Stimulated activated naive CD4-positive, alpha-beta T cell (primary cell): ENCODE measurements around the gene CPED1.
"Not testable (repeated sequence)": the region's sequence is repeated elsewhere in the genome, so short reads cannot be mapped to it uniquely, and the experiment has no call there.

Experiments
- DNase-seq, 6 experiments: peaks; one replicate each; lab custom pipeline; 2025; lab: John Stamatoyannopoulos, UW

CPED1 gene

DNA sequence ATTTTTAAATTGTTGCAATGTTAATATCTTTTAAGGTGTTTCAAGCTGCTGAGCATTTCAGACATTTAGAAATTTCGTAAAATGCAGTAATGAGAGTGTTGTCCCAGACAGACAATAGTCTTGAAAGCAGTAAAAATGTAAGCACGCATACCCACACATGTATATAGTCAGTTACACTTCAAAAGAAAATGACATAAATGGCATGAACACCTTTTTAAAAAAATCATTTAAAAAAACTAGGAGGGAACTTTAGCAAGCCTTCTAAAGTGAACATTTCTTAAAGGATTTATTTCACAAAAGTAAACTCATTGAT lies 51.0 kb downstream of the CPED1 start:
- no peak for DNase-seq

GRCh38 chr7:121039994-121040393 lies 51.5 kb downstream of the CPED1 start:
- no peak for DNase-seq

GRCh38 chr7:121041516-121042148 lies 53.1 kb downstream of the CPED1 start:
- DNase-seq, result no peak

- no peak for DNase-seq
Observed at GRCh38 chr7:121042195-121042594, 53.7 kb downstream of the CPED1 start.

DNA sequence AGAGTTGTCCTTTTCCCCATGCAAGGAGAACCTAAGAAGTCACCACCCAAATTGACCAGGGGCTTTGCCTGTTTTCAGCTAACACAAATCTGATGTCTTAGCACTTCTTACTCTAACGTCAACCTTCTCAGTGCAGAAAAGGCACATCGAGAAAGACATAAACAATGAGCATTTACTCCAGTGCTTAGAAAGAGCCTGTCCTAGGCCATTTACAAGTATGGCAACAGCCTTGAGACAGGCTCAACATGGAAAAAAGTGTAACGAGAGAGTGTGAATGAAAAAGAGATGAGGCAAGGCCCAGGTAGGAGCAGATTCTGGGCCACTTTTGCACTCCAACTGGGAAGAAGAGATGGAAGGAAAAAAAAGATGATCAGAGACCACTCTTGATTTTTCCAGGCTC lies 54.4 kb downstream of the CPED1 start:
- no peak for DNase-seq

- no peak for DNase-seq
Observed at GRCh38 chr7:121043314-121044234, 55.1 kb downstream of the CPED1 start.

GRCh38 chr7:121045090-121045489 lies 56.6 kb downstream of the CPED1 start:
- no peak for DNase-seq

- DNase-seq, result no peak
Observed at GRCh38 chr7:121046009-121046408, 57.5 kb downstream of the CPED1 start.

DNA sequence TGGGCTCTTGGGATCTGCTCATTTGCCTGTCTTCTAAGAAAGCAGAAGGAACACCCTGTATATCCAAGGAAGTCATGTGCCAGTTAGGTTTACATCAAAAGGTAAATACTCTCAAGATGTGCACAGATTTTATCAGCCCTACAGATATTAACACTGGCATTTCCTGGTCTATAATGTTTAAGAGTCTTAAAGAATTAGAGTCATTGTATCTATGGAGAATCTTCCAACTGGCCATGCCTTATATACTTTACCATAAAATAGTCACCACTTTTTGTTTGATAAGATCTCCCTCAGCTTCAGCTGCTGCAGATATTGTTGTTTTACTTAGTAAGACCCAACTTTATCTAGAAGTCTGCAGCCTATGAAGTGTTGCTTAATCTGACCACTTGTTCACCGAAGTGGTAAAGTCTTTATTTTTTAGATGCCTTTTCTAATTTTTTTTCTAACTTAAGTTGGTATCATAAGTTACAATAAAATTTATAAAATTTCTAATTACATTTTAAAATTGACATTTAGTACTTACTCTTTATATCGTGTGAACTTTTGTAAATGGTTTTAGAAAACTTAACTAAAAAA lies 58.5 kb downstream of the CPED1 start:
- DNase-seq, result no peak

DNA sequence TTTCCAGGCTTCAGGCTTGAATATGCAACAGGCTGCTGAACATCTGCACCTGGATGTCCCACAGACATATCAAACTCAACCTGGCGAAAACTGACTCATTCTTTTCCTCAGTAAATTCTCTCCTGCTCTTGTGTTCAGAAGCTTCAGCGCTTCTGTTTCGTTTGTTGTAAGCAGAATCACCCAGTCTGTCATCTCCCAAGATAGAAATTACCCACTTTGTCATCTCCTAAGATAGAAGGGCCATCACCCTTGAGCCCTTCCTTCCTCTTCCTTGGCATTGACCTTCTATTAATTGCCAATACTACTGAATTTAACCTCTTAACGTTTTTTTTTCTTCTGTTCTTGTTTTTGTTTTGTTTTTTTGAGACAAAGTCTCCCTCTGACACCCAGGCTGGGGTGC lies 59.7 kb downstream of the CPED1 start:
- no peak for DNase-seq

- no peak for DNase-seq
Observed at GRCh38 chr7:121049028-121049791, 60.7 kb downstream of the CPED1 start.

- no peak for DNase-seq
Observed at GRCh38 chr7:121049897-121050296, 61.4 kb downstream of the CPED1 start.

- DNase-seq, result no peak
Observed at GRCh38 chr7:121053219-121053618, 64.7 kb downstream of the CPED1 start.

DNA sequence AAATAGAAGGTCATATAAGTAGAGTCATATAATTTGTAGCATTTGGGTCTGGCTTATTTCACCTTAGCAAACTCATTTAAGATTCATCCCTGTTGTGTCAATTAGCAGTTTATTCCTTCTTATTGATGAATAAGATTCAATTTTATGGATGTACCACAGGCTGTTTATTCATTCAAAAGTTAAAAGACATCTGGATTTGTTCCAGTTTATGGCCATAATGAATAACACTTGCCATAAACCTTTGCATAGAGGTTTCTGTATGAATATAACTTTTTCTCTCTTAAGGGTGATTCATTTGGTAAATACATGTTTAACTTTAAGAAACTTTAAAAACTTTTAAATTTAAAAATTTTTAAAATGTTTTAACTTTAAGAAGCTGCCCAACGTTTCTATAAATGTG lies 66.4 kb downstream of the CPED1 start:
- DNase-seq, result no peak

- DNase-seq, result no peak
Observed at GRCh38 chr7:121057878-121058277, 69.4 kb downstream of the CPED1 start.

DNA sequence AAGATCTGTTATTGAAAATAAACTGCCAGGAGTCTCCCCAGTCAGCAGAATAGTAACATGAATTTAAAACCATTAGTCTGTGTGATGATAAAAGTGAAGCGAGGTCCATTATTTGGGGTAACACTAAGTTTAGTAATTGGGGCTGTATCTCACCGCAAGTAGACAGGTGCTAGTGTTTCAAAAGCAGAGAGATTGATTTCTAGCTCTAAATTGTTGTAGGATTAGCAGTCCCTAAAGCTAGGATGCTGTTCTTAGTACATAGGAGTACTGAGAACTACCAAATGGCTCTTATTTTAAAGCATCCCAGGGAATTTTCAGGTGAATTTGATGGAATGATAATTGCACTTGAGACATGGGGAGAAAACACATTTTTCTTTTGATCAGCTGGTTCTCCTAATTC lies 70.5 kb downstream of the CPED1 start:
- no peak for DNase-seq

DNA sequence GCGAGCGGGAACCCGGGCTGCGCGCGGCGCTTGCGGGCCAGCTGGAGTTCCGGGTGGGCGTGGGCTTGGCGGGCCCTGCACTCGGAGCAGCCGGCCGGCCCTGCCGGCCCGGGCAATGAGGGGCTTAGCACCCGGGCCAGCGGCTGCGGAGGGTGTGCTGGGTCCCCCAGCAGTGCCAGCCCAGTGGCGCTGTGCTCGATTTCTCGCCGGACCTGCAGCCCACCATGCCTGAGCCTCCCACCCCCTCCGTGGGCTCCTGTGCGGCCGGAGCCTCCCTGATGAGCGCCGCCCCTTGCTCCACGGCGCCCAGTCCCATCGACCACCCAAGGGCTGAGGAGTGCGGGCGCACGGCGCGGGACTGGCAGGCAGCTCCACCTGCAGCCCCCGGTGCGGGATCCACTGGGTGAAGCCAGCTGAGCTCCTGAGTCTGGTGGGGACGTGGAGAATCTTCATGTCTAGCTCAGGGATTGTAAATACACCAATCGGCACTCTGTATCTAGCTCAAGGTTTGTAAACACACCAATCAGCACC lies 71.5 kb downstream of the CPED1 start:
- not testable (repeated sequence) for DNase-seq

DNA sequence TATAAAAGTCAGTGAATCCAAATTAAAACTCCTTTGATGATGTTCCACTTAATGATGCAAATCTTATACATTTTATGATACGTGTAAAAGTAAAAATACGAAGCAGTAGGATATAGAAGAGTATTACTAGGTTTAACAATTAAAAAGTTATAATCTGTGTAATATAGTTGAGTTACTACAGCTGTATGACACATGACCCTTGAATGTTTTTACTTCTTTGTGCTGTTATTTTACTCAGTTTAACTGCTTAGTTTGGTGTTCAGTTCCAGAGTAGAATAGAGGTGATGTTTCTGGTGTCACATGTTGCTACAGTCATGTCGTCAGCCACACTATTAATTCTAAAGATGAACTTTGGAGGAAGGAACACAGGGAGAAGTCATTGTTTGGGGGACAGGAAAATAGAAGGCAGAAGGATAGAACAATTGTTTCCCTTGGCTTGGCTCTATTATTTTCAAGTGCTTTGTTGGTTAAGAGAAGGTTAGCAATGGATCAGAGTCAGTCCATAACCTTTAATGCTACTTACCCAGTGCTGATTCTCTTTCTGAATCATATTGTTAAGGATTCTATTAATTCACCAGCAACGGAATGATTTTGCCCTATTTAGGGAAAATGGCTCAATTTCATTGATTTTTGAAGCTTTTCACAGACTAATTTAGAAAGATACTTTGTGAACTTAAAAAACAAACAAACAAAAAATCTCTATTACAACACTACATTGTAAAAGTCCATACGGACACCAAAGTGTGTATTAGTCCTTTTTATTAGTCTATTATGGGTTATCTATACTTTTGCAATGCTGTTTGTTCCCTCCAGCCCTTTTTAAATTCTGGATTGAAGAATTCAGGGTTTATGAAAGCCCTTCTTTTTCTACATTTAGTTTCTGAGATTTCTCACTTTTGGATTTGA lies 73.4 kb downstream of the CPED1 start:
- DNase-seq, result no peak

DNA sequence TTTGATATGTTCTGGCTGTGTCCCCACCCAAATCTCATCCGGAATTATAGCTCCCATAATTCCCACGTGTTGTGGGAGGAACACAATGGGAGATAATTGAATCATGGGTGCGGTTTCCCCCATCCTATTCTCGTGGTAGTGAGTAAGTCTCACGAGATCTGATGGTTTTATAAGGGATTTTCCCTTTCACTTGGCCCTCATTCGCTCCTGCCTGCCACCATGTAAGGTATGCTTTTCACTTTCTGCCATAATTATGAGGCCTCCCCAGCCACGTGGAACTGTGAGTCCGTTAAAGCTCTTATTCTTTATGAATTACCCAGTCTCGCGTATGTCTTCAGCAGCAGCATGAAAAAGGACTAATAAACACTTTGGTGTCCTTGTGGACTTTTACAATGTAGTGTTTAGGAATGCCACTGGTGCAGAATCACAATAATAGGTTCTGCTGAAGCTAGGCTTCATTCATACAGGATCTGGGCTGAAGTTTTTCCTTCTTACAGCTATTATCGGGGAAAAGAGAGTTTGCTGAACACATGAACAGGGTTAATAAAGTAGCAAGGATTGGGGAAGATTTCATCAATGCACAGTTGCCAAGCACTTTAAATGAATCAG lies 74.3 kb downstream of the CPED1 start:
- DNase-seq, result no peak

GRCh38 chr7:121067717-121068116 lies 79.2 kb downstream of the CPED1 start:
- not testable (repeated sequence) for DNase-seq
